Body of pancreas (tissue), 4 donors: Measurements from ENCODE around the gene RAD51B. TPM values are rescaled to one million over a fixed set of nuclear protein-coding genes. Genes with fewer than 3 reads are reported as not detected.

ENCODE experiments used
- ATAC-seq: fragments of 150-250 bp; one replicate; pipeline ENCODE4 v1.9.1; 2016
- DNase-seq, 4 donors: peaks; one replicate each; pipeline ENCODE4 v3.0.0-alpha.2; 2019
- H3K27ac ChIP-seq, 4 donors: fragments of 200-600 bp; sonication (generic); 1 replicate in 3 of 4; 2 replicates in 1 of 4; pipeline versions ENCODE4 v1.5.1 to v1.6.1; 2016 to 2019; ENCODE audit warnings: mild to moderate bottlenecking in 1 of 4, mixed read lengths in 1 of 4, moderate library complexity in 1 of 4
- H3K27me3 ChIP-seq, 2 donors: fragments of 200-600 bp; sonication (generic); one replicate each; pipeline ENCODE4 v1.6.0; 2016; ENCODE audit warnings: mild to moderate bottlenecking in 1 of 2
- H3K36me3 ChIP-seq, 2 donors: fragments of 200-600 bp; sonication (generic); replicated peaks in 1 of 2; 2 replicates each; pipeline ENCODE4 v1.5.1; 2016; ENCODE audit warnings: low read depth in 2 of 2; ENCODE audit not compliant: insufficient read depth in 1 of 2
- H3K4me1 ChIP-seq: fragments of 200-600 bp; sonication (generic); one replicate; pipeline ENCODE4 v1.6.0; 2016
- H3K4me3 ChIP-seq, 2 donors: fragments of 200-600 bp; sonication (generic); 1 replicate in 1 of 2; 2 replicates in 1 of 2; pipeline ENCODE4 v1.5.1; 2016 to 2019
- H3K9me3 ChIP-seq, 3 donors: fragments of 200-600 bp; sonication (generic); 1 replicate in 2 of 3; 2 replicates in 1 of 3; pipeline ENCODE4 v1.5.1; 2016
- CTCF ChIP-seq, 7 experiments: fragments of 450-650 bp in 4 of 7; fragments of 200-600 bp in 3 of 7; sonication (generic) in 3 of 7; IDR thresholded peaks; one replicate each; pipeline ENCODE4 v1.5.1; 2016 to 2019; ENCODE audit warnings: antibody characterized with exemption in 7 of 7
- POLR2A ChIP-seq, 3 donors: fragments of 450-650 bp; IDR thresholded peaks; one replicate each; pipeline ENCODE4 v1.6.1; 2016; ENCODE audit warnings: antibody characterized with exemption in 3 of 3, mild to moderate bottlenecking in 2 of 3
- WGBS, 2 donors: methylation state at CpG; one replicate each; pipeline ENCODE4 v1.1.5; 2017; 5-methylcytosine and 5-hydroxymethylcytosine counted together
- intact Hi-C: fragments of 100-400 bp; cut with DNase I; formaldehyde crosslinking; loops from one replicate; pipeline ENCODE4 v1.15.1; 2023
- total RNA-seq, 2 donors: library from RNA; depleted of rRNA; stranded (reverse); fragments of >200 nt; gene quantifications; one replicate each; pipeline ENCODE4 v1.1.0, GENCODE V29; 2016

RAD51B gene
- total RNA-seq, 2 donors from 2014 or later = 12.2 to 29.6 TPM

- 77 to 86% methylated on average over 2 of the region's 2 CpGs for WGBS, 2 donors
- no peak overlapping the region for H3K4me3 ChIP-seq
- no peak overlapping the region for H3K27ac ChIP-seq
- H3K9me3 ChIP-seq = no peaks in the 10 kb centered on the region
- DNase-seq (no peak), ATAC-seq (no peak)
- peaks cover 30% of the 10 kb centered on the region for H3K4me1 ChIP-seq
- H3K27me3 ChIP-seq = no peaks in the 10 kb centered on the region
- no peaks in the 10 kb centered on the region for H3K36me3 ChIP-seq
- intact Hi-C loops = loop anchor here (5.0 kb wide), 1 partner anchor 884 kb away; no protein-coding TSS in a partner anchor
- TF ChIP-seq POLR2A (IDR thresholded peaks at IDR 0.05) (no peak), CTCF (IDR thresholded peaks at IDR 0.05) (no peak)
These were observed 118.5 kb downstream of the RAD51B start for GRCh38 chr14:67938071-67938470.

- Histone ChIP-seq H3K36me3 (no peaks in the 10 kb centered on the region), H3K27ac (peak overlapping the region; percentile 68 to 78 (median 74)), H3K27me3 (no peaks in the 10 kb centered on the region), H3K4me1 (peaks cover 41% of the 10 kb centered on the region), H3K4me3 (no peak overlapping the region), H3K9me3 (no peaks in the 10 kb centered on the region)
- intact Hi-C loops = no loop called here
- peak in 2 of 4 donors; percentile 16 to 17 for DNase-seq
- TF ChIP-seq CTCF (IDR thresholded peaks at IDR 0.05) (no peak), POLR2A (IDR thresholded peaks at IDR 0.05) (no peak)
- 22 to 26% methylated on average over 4 of the region's 4 CpGs for WGBS, 2 donors
- peak; percentile 63 for ATAC-seq
These were observed 121.2 kb downstream of the RAD51B start for GRCh38 chr14:67940486-67941455.

- intact Hi-C loops = no loop called here
- no peak for DNase-seq
These were observed 122.0 kb downstream of the RAD51B start for GRCh38 chr14:67941456-67942018.

DNA sequence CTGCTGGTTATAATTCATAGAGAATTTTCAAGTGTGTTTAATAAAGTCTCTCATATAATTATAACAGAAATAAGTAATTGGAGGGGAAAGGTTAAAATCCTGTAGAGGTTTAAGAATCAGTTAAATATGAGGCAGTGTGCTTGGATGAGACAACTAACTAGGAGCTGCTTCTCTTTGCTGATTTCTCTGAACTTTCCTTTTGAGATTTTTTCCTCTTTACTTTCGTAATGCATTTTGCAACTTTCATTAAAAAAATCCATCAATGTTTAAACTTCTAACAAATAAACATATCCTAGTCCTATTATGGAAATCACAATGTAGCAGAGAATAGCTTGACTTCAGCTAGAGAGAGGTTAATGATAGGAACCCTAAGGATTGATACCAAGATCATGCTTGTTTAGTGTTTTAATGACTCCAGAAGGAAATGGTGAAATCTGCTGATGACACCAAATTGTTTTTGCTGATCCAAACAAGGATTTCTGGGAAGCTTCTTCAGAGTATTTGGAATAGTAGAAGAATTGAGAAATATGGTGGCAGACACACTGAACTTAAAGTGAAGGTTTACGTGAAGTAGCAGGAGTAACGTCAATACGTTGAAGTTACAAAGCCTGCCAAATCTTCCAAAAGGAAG lies 122.6 kb downstream of the RAD51B start:
- H3K4me1 ChIP-seq = peaks cover 41% of the 10 kb centered on the region
- no peak for ATAC-seq
- 55 to 58% methylated on average over 4 of the region's 4 CpGs for WGBS, 2 donors

More at GRCh38 chr14:67941456-67942018, 122.0 kb downstream of the RAD51B start:
- 0% methylated on average over 1 of the region's 1 CpG for WGBS, 2 donors
- ATAC-seq = peak; percentile 27
- Histone ChIP-seq H3K4me3 (no peak overlapping the region), H3K27ac (peak overlapping the region; percentile 68 to 78 (median 74)), H3K4me1 (peaks cover 41% of the 10 kb centered on the region), H3K36me3 (no peaks in the 10 kb centered on the region), H3K9me3 (no peaks in the 10 kb centered on the region), H3K27me3 (no peaks in the 10 kb centered on the region)
- TF ChIP-seq POLR2A (IDR thresholded peaks at IDR 0.05) (no peak), CTCF (IDR thresholded peaks at IDR 0.05) (no peak)

More for the DNA sequence above, 122.6 kb downstream of the RAD51B start:
- DNase-seq = no peak
- TF ChIP-seq POLR2A (IDR thresholded peaks at IDR 0.05) = no peak
- TF ChIP-seq CTCF (IDR thresholded peaks at IDR 0.05) = no peak
- no peak overlapping the region for H3K4me3 ChIP-seq
- H3K27ac ChIP-seq = peak overlapping the region; percentile 68 to 78 (median 74)
- intact Hi-C loops = no loop called here
- H3K36me3 ChIP-seq = no peaks in the 10 kb centered on the region
- no peaks in the 10 kb centered on the region for H3K9me3 ChIP-seq
- no peaks in the 10 kb centered on the region for H3K27me3 ChIP-seq
